Naive B cell (primary cell): ENCODE measurements around the gene EIF4ENIF1. TPM values are rescaled to one million over a fixed set of nuclear protein-coding genes. Genes with fewer than 3 reads are reported as not detected.
"Not testable (repeated sequence)": the region's sequence is repeated elsewhere in the genome, so short reads cannot be mapped to it uniquely, and the experiment has no call there.

Experiments used
- ATAC-seq, 2 donors: fragments of 150-1000 bp; cut with Tn5 transposase; 2 replicates each; pipeline ENCODE4 v1.10.0; 2021; ENCODE audit warnings: low read depth in 2 of 2, mild to moderate bottlenecking in 2 of 2, moderate library complexity in 2 of 2
- DNase-seq: peaks from one replicate; pipeline ENCODE4 v3.0.0; 2022
- H3K27ac Mint-ChIP-seq, 6 donors: one replicate each; pipeline ENCODE4 v1.8.0; 2020 to 2022; ENCODE audit warnings: mild to moderate bottlenecking in 6 of 6, mixed read lengths in 6 of 6, moderate library complexity in 5 of 6, inconsistent platforms in 2 of 6
- H3K27me3 Mint-ChIP-seq, 3 donors: one replicate each; pipeline ENCODE4 v1.8.0; 2021 to 2022; ENCODE audit warnings: mixed read lengths in 3 of 3, mild to moderate bottlenecking in 1 of 3
- H3K36me3 Mint-ChIP-seq, 2 donors: one replicate each; pipeline ENCODE4 v1.8.0; 2020 to 2022; ENCODE audit warnings: mixed read lengths in 2 of 2, inconsistent platforms in 1 of 2, mild to moderate bottlenecking in 1 of 2
- H3K4me1 Mint-ChIP-seq, 3 donors: one replicate each; pipeline ENCODE4 v1.8.0; 2020 to 2022; ENCODE audit warnings: mixed read lengths in 3 of 3, inconsistent platforms in 1 of 3, mild to moderate bottlenecking in 1 of 3, moderate library complexity in 1 of 3
- H3K4me3 Mint-ChIP-seq, 8 donors: one replicate each; pipeline ENCODE4 v1.8.0; 2020 to 2022; ENCODE audit warnings: mild to moderate bottlenecking in 8 of 8, mixed read lengths in 8 of 8, moderate library complexity in 8 of 8, inconsistent platforms in 2 of 8
- H3K9me3 Mint-ChIP-seq, 7 donors: one replicate each; pipeline ENCODE4 v1.8.0; 2020 to 2022; ENCODE audit warnings: mixed read lengths in 7 of 7, mild to moderate bottlenecking in 5 of 7, inconsistent platforms in 2 of 7, moderate library complexity in 1 of 7
- polyA plus RNA-seq, 6 donors: library from polyadenylated mRNA; unstranded; fragments of 300-500 nt; fragmentation: Illumina TruSeq; gene quantifications; one replicate each; pipeline ENCODE4 v1.2.3, GENCODE V29; 2021; ENCODE audit warnings: low read depth in 6 of 6

The EIF4ENIF1 gene
- polyA plus RNA-seq, 6 donors from 2014 or later, result 5.8 to 17.3 (median 12.2) TPM

DNA sequence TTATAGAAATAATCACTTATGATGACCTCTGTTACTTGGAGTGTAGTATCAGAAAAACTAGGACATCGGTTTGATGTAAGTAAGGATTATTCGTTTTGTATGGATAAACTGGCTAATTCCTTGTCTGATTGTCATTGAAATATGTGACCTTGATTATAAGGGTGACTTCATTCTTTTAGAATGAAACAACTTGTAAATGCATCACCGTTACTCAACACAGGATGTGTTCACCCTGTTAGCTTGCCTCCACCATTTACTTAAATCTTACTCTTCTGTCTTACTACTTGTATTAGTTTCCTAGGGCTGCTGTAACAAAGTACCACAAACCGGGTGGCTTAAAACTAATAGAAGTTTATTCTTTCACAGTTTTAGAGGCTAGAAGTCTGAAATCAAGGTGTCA lies 14.6 kb upstream of the EIF4ENIF1 start:
- peaks cover 0 to 9% (median 4%) of the 10 kb centered on the region in 3 donors for H3K4me1 Mint-ChIP-seq
- H3K4me3 Mint-ChIP-seq, result no peak overlapping the region
- peaks cover 7 to 8% of the 10 kb centered on the region in 2 donors for H3K36me3 Mint-ChIP-seq
- ATAC-seq (no peak), DNase-seq (no peak)
- H3K27ac Mint-ChIP-seq, result no peak overlapping the region
- no peaks in the 10 kb centered on the region for H3K27me3 Mint-ChIP-seq
- H3K9me3 Mint-ChIP-seq, result peaks cover 0 to 4% (median 0%) of the 10 kb centered on the region in 7 donors

DNA sequence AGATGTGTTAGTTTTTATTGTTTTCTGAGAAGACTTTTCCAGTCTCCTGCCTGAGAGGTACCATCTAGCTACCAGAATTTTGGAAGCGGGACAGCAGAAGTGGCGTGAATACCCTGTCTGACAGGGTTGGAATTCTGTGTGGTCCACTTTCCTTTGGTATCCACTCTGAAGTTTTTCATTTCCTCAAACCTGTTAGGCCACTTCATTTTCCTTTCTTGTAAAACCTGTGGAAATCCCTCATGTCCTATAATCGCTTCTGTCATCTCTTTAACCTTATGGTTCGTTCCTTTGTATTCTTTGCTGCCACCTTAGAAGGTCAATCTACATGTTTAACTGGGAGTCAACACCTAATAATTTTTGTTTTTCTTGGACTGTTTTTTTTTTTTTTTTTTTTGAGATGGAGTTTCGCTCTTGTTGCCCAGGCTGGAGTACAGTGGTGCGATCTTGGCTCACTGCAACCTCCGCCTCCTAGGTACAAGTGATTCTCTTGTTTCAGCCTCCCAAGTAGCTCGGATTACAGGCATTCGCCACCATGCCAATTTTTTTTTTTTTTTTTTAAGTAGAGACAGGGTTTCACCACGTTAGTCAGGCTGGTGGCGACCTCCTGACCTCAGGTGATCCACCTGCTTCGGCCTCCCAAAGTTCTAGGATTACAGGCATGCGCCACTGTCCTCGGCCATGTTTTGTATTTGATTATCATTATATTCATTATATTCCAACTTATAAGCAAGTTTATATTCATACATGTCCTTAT lies 13.7 kb upstream of the EIF4ENIF1 start:
- Mint-ChIP-seq H3K27ac (peak overlapping the region in 1 of 6 donors; percentile 54), H3K9me3 (peaks cover 0 to 4% (median 0%) of the 10 kb centered on the region in 7 donors), H3K4me1 (peaks cover 0 to 12% (median 4%) of the 10 kb centered on the region in 3 donors), H3K27me3 (no peaks in the 10 kb centered on the region), H3K36me3 (peaks cover 0 to under 1% of the 10 kb centered on the region in 2 donors), H3K4me3 (no peak overlapping the region)
- no peak for DNase-seq
- ATAC-seq, result no peak

DNA sequence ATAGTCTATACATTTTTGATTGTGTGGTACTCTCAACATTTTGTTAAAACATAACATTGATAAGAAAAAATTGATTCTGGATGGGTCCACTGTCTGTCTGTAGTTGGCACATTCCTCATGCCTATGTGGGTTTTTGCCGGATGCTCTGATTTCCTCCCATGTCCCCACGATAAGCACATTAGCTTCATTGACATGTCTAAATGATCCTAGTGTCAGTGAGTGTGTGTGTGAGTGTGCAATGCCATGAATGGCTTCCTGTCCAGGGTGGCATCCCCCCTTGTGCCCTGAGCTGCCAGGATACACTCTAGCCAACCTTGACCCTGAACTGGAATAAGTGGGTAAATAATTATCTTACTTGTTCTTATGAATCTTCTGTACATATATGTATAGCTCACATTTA lies 12.1 kb upstream of the EIF4ENIF1 start:
- no peaks in the 10 kb centered on the region for H3K9me3 Mint-ChIP-seq
- H3K36me3 Mint-ChIP-seq, result no peaks in the 10 kb centered on the region
- H3K4me3 Mint-ChIP-seq, result no peak overlapping the region
- DNase-seq (no peak), ATAC-seq (no peak)
- H3K27ac Mint-ChIP-seq, result no peak overlapping the region
- no peaks in the 10 kb centered on the region for H3K27me3 Mint-ChIP-seq
- H3K4me1 Mint-ChIP-seq, result peaks cover 10 to 26% (median 14%) of the 10 kb centered on the region in 3 donors

DNA sequence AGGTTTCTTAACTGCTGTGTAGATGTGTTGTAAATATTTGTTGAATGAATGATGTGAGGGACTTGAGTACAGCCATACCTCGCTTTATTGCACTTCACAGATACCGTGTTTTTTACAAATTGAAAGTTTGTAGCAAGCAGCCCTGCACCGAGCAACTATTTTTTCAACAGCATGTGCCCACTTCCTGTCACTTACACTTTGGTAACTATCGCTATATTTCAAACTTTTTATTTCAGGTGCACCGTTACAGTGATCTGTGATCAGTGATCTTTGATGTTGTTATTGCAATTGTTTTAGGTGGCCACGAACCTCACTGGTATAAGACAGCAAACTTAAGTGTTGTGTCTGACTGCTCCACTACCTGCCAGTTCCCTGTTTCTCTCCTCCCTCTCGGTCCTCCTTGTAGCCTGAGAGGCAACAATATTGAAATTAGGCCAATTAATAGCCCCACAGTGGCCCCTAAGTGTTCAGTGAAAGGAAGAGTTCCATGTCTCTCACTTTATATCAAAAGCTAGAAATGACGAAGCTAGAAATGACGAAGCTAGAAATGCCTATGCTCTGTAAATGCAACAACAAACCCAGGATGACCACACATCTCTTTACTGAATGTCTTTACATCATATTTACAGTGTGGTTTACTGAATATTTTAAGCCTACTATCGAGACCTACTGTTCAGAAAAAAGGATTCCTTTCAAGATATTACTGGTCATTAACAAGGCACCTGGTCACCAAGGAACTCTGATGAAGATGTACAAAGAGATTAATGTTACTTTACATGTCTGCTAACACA lies 7.7 kb upstream of the EIF4ENIF1 start:
- no peak for ATAC-seq
- H3K9me3 Mint-ChIP-seq, result no peaks in the 10 kb centered on the region
- no peak for DNase-seq
- H3K4me1 Mint-ChIP-seq, result peaks cover 15 to 46% (median 18%) of the 10 kb centered on the region in 3 donors
- H3K36me3 Mint-ChIP-seq, result no peaks in the 10 kb centered on the region
- no peaks in the 10 kb centered on the region for H3K27me3 Mint-ChIP-seq
- peak overlapping the region; percentile 90 to 98 (median 96) for H3K27ac Mint-ChIP-seq
- peak overlapping the region; percentile 91 to 97 (median 94) for H3K4me3 Mint-ChIP-seq

DNA sequence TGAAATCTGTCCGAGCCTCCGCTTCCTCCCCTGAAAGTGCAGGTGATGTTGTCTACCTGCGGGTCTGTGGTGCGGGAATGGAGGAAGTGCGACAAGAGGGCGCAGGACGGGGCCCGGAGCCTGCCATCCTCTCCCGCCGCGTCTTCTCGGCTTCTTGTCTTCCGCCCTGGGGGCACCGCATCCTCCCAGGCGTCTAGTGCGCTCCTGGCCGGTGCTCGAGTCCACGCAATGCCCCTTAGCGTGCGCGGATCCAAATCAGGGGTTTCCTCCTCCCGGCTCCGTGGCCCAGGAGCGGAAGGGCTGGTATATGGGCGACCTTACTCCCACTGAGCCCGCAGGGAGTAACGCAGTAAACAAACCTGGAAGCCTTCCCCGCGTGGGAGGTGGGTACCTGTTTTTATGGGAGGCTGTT lies 7.1 kb upstream of the EIF4ENIF1 start:
- Mint-ChIP-seq H3K4me3 (peak overlapping the region; percentile 91 to 97 (median 94)), H3K36me3 (no peaks in the 10 kb centered on the region), H3K27ac (peak overlapping the region; percentile 90 to 98 (median 96)), H3K27me3 (no peaks in the 10 kb centered on the region), H3K4me1 (peaks cover 15 to 46% (median 18%) of the 10 kb centered on the region in 3 donors), H3K9me3 (no peaks in the 10 kb centered on the region)
- ATAC-seq (peak; percentile 15 to 20), DNase-seq (no peak)

DNA sequence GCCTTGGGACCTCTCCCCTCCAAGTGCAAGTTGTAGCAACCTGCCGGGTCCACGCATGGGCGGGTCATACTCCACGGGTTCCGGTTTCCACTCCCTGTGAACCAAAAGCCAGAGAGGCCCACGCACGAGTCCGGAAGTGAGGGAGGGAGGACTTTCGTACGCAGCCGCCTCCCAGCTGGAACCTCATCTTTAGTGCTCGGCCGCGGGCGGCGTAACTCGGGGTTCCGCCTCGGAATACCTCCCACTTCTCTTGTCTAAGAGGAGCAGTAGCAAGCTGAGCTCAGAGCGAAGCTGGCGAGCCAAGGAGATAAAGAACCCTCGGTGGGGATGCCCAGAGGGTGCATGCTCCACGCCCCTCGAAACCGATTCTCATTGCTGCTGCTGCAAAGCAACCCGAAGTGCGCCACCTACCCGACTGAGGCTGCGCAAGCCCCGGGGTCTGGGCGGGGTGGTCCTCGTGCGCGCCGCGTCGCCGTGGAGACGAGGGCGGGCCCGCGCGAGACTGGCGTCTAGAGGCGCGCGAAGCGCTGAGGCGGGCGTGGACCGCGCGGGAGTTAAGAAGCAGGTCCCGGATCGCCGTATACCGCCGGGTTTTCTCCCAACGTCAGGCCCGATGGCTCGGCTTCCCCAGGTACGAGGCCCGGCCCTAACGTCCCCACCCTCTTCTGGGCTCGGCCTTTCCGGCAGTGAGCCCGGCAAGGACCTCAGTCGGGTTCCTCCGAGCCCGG lies 6.5 kb upstream of the EIF4ENIF1 start, which contains the start of gene SFI1:
Gene SFI1 (plus strand): TSS at position 530 of the 728 bp plus-strand sequence. CDS start 11,749 bp downstream, outside the sequence.
- DNase-seq, result peak; percentile 98
- no peaks in the 10 kb centered on the region for H3K9me3 Mint-ChIP-seq
- peak; percentile 85 to 87 for ATAC-seq
- no peaks in the 10 kb centered on the region for H3K36me3 Mint-ChIP-seq
- peaks cover 17 to 51% (median 18%) of the 10 kb centered on the region in 3 donors for H3K4me1 Mint-ChIP-seq
- H3K27me3 Mint-ChIP-seq, result no peaks in the 10 kb centered on the region
- peak within 1 kb of the TSS; percentile 90 to 98 (median 96) for H3K27ac Mint-ChIP-seq
- H3K4me3 Mint-ChIP-seq, result peak within 1 kb of the TSS; percentile 91 to 97 (median 94)

DNA sequence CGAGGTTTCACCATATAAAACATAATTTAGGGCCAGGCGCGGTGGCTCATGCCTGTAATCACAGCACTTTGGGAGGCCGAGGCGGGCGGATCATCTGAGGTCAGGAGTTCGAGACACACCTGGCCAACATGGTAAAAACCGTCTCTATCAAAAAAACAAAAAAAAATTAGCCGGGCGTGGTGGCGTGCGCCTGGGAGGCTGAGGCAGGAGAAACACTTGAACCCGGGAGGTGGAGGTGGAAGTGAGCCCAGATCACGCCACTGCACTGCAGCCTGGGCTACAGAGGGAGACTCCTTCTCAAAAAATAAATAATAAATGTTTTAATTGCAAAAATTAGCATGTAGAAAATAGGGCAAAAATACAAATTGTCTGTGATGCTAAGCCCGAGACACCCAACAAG lies 5.7 kb upstream of the EIF4ENIF1 start:
- ATAC-seq, result no peak
- H3K4me1 Mint-ChIP-seq, result peaks cover 17 to 58% (median 25%) of the 10 kb centered on the region in 3 donors
- no peaks in the 10 kb centered on the region for H3K9me3 Mint-ChIP-seq
- H3K27me3 Mint-ChIP-seq, result no peaks in the 10 kb centered on the region
- peak overlapping the region; percentile 36 to 98 (median 95) for H3K27ac Mint-ChIP-seq
- no peak for DNase-seq
- H3K4me3 Mint-ChIP-seq, result peak overlapping the region; percentile 91 to 97 (median 94)
- no peaks in the 10 kb centered on the region for H3K36me3 Mint-ChIP-seq

DNA sequence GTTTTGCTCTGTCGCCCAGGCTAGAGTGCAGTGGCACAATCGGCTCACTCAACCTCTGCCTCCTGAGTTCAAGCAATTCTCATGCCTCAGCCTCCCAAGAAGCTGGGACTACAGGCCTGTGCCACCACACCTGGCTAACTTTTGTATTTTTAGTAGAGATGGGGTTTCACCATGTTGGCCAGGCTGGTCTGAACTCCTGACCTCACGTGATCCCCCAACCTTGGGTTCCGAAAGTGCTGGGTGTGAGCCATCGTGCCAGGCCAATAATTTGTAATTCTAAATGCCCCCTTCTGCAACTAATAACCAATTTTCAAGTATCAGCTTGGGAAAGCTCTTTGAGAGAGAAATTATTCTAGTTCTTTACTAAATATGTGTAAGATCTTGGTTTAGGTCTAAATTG lies 3.7 kb upstream of the EIF4ENIF1 start:
- H3K36me3 Mint-ChIP-seq, H3K9me3 Mint-ChIP-seq, DNase-seq, H3K27me3 Mint-ChIP-seq, ATAC-seq: not testable (repeated sequence)
- Mint-ChIP-seq H3K4me3 (peak overlapping the region in 6 of 8 donors; percentile 9 to 67 (median 32)), H3K4me1 (peaks cover 19 to 56% (median 35%) of the 10 kb centered on the region in 3 donors), H3K27ac (peak overlapping the region in 4 of 6 donors; percentile 35 to 86 (median 68))

DNA sequence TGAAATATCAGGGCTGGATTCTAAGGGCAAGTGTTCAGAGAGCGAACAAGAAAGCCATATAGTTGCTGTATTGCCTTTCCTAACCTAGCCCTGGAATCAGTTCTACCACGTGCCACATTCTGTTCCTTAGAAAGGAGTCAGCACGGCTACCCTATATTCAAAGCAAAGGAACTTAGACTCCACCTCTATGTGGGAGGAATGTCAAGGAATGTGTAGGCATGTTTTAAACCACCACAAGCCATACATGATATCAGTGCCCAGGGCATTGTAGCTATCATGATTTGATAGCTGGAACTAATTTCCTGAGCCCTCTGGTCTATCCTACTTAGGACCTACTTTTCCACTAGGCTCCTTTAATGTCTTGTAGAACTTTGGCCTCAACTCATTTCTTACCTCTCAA lies 2.5 kb upstream of the EIF4ENIF1 start:
- Mint-ChIP-seq H3K9me3 (no peaks in the 10 kb centered on the region), H3K4me3 (peak overlapping the region in 4 of 8 donors; percentile 21 to 94 (median 61)), H3K27me3 (no peaks in the 10 kb centered on the region), H3K4me1 (peaks cover 17 to 48% (median 31%) of the 10 kb centered on the region in 3 donors), H3K36me3 (no peaks in the 10 kb centered on the region), H3K27ac (peak overlapping the region in 5 of 6 donors; percentile 28 to 99 (median 96))
- ATAC-seq (no peak), DNase-seq (no peak)

DNA sequence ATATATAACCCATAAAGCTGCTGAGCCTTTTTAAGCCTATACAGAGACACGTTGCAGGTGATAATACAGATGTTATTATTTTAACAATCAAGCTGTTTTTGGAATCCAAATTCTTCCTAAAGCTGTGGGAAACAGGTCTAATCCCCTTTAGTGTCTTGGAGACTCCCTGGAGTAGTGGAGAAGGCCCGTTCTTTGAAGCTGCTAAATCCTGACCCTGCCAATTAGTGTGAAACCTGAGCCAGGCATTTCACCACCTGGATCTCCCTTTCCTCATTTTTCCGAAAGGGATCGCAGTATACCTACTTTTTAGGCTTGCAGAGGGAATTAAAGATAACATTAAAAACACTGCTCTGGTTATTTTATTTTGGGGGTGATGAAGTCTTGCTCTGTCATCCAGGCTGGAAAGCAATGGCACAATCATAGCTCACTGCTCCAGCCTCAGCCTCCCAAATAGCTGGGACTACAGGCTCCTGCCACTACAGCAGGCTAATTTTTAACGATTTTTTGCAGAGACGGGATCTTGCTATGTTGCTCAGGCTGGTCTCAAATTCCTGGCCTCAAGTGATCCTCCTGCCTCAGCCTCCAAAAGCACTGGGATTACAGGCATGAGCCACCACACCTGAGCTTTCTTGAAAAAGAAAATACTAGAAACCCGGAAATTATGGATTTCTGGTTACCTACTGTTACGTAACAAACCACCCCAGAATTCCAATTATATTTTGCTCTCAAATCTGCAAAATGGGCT lies 1.7 kb upstream of the EIF4ENIF1 start:
- ATAC-seq (no peak), DNase-seq (no peak)
- Mint-ChIP-seq H3K4me1 (peaks cover 12 to 44% (median 26%) of the 10 kb centered on the region in 3 donors), H3K27me3 (no peaks in the 10 kb centered on the region), H3K9me3 (no peaks in the 10 kb centered on the region), H3K4me3 (peak overlapping the region; percentile 22 to 97 (median 94)), H3K36me3 (no peaks in the 10 kb centered on the region), H3K27ac (peak overlapping the region; percentile 96 to 100 (median 98))

DNA sequence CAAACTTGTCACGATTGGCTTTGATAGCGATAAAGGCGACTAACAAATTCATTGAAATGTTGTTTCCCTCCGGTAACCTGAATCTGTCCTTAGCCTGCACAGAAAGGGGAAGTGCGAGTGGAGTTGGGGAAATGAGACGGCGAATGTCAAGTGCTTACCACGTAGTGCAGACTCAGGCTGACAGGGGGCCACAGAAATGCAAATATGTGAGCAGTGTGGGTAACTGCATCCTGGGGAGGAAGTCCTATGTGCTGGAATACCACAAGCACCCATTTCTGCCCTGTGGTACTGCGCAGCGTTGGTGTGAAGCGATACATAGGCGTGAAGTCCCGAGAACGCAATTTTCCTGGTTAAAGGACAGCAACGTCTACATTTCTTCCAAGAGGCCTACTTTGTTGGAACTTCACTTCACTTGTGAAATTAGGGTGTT lies 869 bp upstream of the EIF4ENIF1 start:
- no peaks in the 10 kb centered on the region for H3K27me3 Mint-ChIP-seq
- H3K4me3 Mint-ChIP-seq, result peak overlapping the region; percentile 88 to 97 (median 94)
- H3K9me3 Mint-ChIP-seq, result no peaks in the 10 kb centered on the region
- H3K36me3 Mint-ChIP-seq, result no peaks in the 10 kb centered on the region
- peak; percentile 93 for DNase-seq
- peaks cover 12 to 37% (median 22%) of the 10 kb centered on the region in 3 donors for H3K4me1 Mint-ChIP-seq
- H3K27ac Mint-ChIP-seq, result peak overlapping the region; percentile 96 to 100 (median 98)
- ATAC-seq, result peak; percentile 86 to 89

DNA sequence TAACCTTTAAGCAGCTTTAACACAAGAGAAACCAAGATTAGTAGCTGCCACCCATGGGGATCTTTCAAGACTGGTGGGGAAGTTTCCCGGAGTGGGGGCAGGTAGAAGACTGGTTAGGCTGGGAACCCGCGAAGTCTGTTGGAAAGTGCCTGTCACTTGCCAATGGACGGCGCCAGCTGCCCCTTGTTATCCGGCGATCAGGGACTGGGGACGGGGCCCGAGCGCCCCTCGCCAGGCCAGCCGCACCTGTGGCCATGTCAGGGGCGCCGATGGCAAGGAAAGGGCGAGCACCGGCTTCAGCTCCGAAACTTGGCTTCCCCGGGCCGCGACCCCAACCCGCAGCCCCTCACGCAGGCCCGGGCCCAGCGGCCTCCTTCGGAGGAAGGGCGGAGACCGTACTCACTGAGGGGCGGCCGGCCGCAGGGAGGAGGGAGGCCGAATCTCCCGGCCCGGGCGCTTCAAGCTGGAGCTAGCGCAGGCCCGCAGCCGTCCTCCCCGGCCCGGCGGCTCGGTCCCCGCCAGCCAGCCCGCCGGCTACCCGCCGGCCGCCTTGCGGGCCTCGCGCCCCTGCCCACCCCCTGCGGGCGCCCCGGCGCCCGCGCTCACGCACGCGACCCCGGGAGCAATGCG lies 539 bp downstream of the EIF4ENIF1 start:
- Mint-ChIP-seq H3K36me3 (peaks cover 0 to 2% of the 10 kb centered on the region in 2 donors), H3K4me1 (peaks cover 16 to 34% (median 22%) of the 10 kb centered on the region in 3 donors), H3K4me3 (peak overlapping the region; percentile 82 to 94 (median 90)), H3K27me3 (no peaks in the 10 kb centered on the region), H3K9me3 (no peaks in the 10 kb centered on the region), H3K27ac (peak overlapping the region; percentile 80 to 96 (median 94))
- DNase-seq, result peak; percentile 34
- ATAC-seq, result peak in 1 of 2 donors; percentile 6
